AG04450 (cell line): ENCODE measurements around the gene ASAP3. TPM values are rescaled to one million over a fixed set of nuclear protein-coding genes. Genes with fewer than 3 reads are reported as not detected.

Experiments
- CTCF ChIA-PET: fragments of 300-600, 350-600 bp; formaldehyde crosslinking; extraction: SDS; loops from one replicate; lab custom pipeline; 2022; ENCODE audit warnings: antibody characterized with exemption, inconsistent platforms; lab: Charles Lee
- POLR2A ChIA-PET: fragments of 350-600 bp; formaldehyde crosslinking; extraction: SDS; loops from one replicate; lab custom pipeline; 2021; ENCODE audit warnings: antibody characterized with exemption, inconsistent platforms; lab: Yijun Ruan, JAX
- DNase-seq: peaks from one replicate; pipeline ENCODE4 v3.0.0-alpha.2; 2011; ENCODE audit warnings: low read depth, low spot score
- H3K27ac ChIP-seq: one replicate; pipeline ENCODE4 v1.5.1; 2012; ENCODE audit warnings: low read depth, low read length, control low read depth
- H3K27me3 ChIP-seq: one replicate; pipeline ENCODE4 v1.6.0; 2012; ENCODE audit warnings: low read length; ENCODE audit not compliant: control insufficient read depth, insufficient read depth
- H3K4me3 ChIP-seq: 2 replicates; pipeline ENCODE4 v1.5.1; 2011; ENCODE audit warnings: mild to moderate bottlenecking, low read depth, low read length, control low read depth
- H3K9me3 ChIP-seq: 2 replicates; pipeline ENCODE4 v1.5.1; 2012; ENCODE audit warnings: low read length; ENCODE audit not compliant: control insufficient read depth, insufficient read depth
- CTCF ChIP-seq: IDR thresholded peaks from 2 replicates; pipeline ENCODE4 v1.5.1; 2011; ENCODE audit warnings: low read depth, low read length, control low read depth, inconsistent platforms
- polyA plus RNA-seq: library from polyadenylated mRNA; depleted of rRNA; stranded (reverse); fragments of >200 nt; gene quantifications from 2 replicates; pipeline ENCODE4 v1.2.3, GENCODE V29; 2011

Gene ASAP3
- polyA plus RNA-seq, 1 experiment = 25.5 TPM

- ChIA-PET CTCF (no interaction called here), POLR2A (interaction anchor here (1.2 kb wide), 1 partner anchor 10 kb away, joined by 3 read pairs; no protein-coding TSS in a partner anchor)
- TF ChIP-seq CTCF = no peak
- H3K4me3 ChIP-seq = no peak overlapping the region
- no peak overlapping the region for H3K27ac ChIP-seq
- DNase-seq = no peak
- no peaks in the 10 kb centered on the region for H3K9me3 ChIP-seq
- no peaks in the 10 kb centered on the region for H3K27me3 ChIP-seq
Measured at GRCh38 chr1:23417570-23417969, 66.4 kb downstream of the ASAP3 start.

GRCh38 chr1:23416964-23417363 is 67.0 kb downstream of the ASAP3 start:
- CTCF ChIA-PET = no interaction called here
- TF ChIP-seq CTCF = no peak
- POLR2A ChIA-PET = no interaction called here

GRCh38 chr1:23408797-23409290 is 75.1 kb downstream of the ASAP3 start:
- no peak overlapping the region for H3K4me3 ChIP-seq
- H3K27me3 ChIP-seq = no peaks in the 10 kb centered on the region
- no peak overlapping the region for H3K27ac ChIP-seq
- CTCF ChIA-PET = no interaction called here
- no peak for DNase-seq
- TF ChIP-seq CTCF = no peak
- POLR2A ChIA-PET = no interaction called here
- H3K9me3 ChIP-seq = no peaks in the 10 kb centered on the region

More at GRCh38 chr1:23416964-23417363, 67.0 kb downstream of the ASAP3 start:
- no peak for DNase-seq
- Histone ChIP-seq H3K9me3 (no peaks in the 10 kb centered on the region), H3K27ac (no peak overlapping the region), H3K27me3 (no peaks in the 10 kb centered on the region), H3K4me3 (no peak overlapping the region)

- Histone ChIP-seq H3K27me3 (no peaks in the 10 kb centered on the region), H3K27ac (no peak overlapping the region), H3K4me3 (no peak overlapping the region), H3K9me3 (no peaks in the 10 kb centered on the region)
- no peak for TF ChIP-seq CTCF
- ChIA-PET CTCF (no interaction called here), POLR2A (no interaction called here)
- no peak for DNase-seq
Measured at GRCh38 chr1:23407016-23407630, 76.9 kb downstream of the ASAP3 start.

- DNase-seq = no peak
- CTCF ChIA-PET = no interaction called here
- Histone ChIP-seq H3K27ac (no peak overlapping the region), H3K27me3 (no peaks in the 10 kb centered on the region), H3K4me3 (no peak overlapping the region), H3K9me3 (no peaks in the 10 kb centered on the region)
- TF ChIP-seq CTCF = no peak
- POLR2A ChIA-PET = no interaction called here
Measured at GRCh38 chr1:23405946-23406345, 78.0 kb downstream of the ASAP3 start.
